ENCODE measurements around the gene ITPKA. TPM values are rescaled to one million over a fixed set of nuclear protein-coding genes. Genes with fewer than 3 reads are reported as not detected.

ITPKA gene
- polyA plus RNA-seq, 3 donors: 0.44 to 0.63 (median 0.47) TPM

DNA sequence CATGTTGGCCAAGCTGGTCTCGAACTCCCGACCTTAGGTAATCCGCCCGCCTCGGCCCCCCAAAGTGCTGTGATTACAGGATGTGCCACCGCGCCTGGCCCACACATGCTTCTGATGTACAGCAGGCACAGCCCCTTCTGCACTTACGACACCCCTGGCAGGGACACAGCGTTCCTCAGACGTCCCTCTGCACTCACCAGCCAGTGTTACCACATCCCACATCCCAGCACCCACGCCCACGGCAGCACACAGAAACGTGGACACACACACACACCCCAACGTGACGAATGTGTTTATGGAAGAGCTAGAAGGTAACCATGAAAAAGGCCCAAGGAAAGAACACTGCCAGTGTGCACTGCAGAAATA is 51.0 kb downstream of the ITPKA start:
- no peak for DNase-seq (ENCODE audit: extremely low read depth in 1 of 11, low read depth in 9 of 11, low spot score in 4 of 11)

DNA sequence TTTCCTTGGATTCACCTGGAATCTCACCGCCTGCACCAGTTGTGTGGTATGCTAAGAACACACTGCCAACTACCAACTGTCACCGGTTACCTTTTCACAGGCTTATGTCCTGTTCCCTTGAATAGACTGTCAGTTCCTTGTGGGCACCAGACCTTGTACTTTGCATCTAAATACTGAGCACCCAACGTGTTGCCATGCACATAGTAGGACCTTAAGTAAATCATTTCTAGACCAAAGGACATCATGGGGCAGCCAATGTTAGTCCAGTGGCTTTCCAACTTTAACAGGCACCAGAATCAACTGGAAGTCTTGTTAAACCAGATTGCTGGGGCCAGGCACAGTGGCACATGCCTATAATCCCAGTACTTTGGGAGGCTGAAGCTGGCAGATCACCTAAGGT is 51.5 kb downstream of the ITPKA start:
- DNase-seq (ENCODE audit: extremely low read depth in 1 of 11, low read depth in 9 of 11, low spot score in 4 of 11): no peak

- DNase-seq (ENCODE audit: extremely low read depth in 1 of 11, low read depth in 9 of 11, low spot score in 4 of 11): no peak
Observed at GRCh38 chr15:41546851-41547786, 53.4 kb downstream of the ITPKA start.

- DNase-seq (ENCODE audit: extremely low read depth in 1 of 11, low read depth in 9 of 11, low spot score in 4 of 11): no peak
Observed at GRCh38 chr15:41550066-41550775, 56.5 kb downstream of the ITPKA start.

Other genes with a start within 250 kb of the ITPKA start
- gene OIP5, start 161.3 kb upstream of the ITPKA start, polyA plus RNA-seq (ENCODE audit: insufficient read length in 3 of 3): 10 to 100 TPM in 2 of 3 donors, 1 to 10 TPM in 1; 7.2 to 12.2 (median 10.5) TPM
- gene NUSAP1, start 161.0 kb upstream of the ITPKA start, polyA plus RNA-seq (ENCODE audit: insufficient read length in 3 of 3): 100 to 1,000 TPM in 2 of 3 donors, 10 to 100 TPM in 1; 87.8 to 119 (median 117) TPM
- gene NDUFAF1, start 91.4 kb upstream of the ITPKA start, polyA plus RNA-seq (ENCODE audit: insufficient read length in 3 of 3): 10 to 100 TPM; 22.7 to 27.2 (median 25.8) TPM
- gene RTF1, start 76.8 kb upstream of the ITPKA start, polyA plus RNA-seq (ENCODE audit: insufficient read length in 3 of 3): 10 to 100 TPM; 62.8 to 73.0 (median 66.3) TPM
- 1 to 10 TPM; 1.9 to 2.8 (median 2.2) TPM for gene LTK, start 20.0 kb downstream of the ITPKA start, polyA plus RNA-seq (ENCODE audit: insufficient read length in 3 of 3)
- 10 to 100 TPM; 25.5 to 33.0 (median 31.9) TPM for gene RPAP1, start 50.4 kb downstream of the ITPKA start, polyA plus RNA-seq (ENCODE audit: insufficient read length in 3 of 3)
- gene TYRO3, start 65.3 kb downstream of the ITPKA start, polyA plus RNA-seq (ENCODE audit: insufficient read length in 3 of 3): 100 to 1,000 TPM; 139 to 175 (median 140) TPM
- 10 to 100 TPM; 36.2 to 40.8 (median 39.2) TPM for gene MGA, start 166.5 kb downstream of the ITPKA start, polyA plus RNA-seq (ENCODE audit: insufficient read length in 3 of 3)

All from renal cortex interstitium (tissue), 11 donors.